Activated CD4-positive, CD25-positive, alpha-beta regulatory T cell treated with anti-CD3 and anti-CD28 coated beads, Interleukin-2, amount 50 U/mL, for 24 hours (primary cell): ENCODE measurements around the gene OXCT1.
A peak's percentile ranks its signal among the peaks of the same experiment; 100 is the strongest.
"Not testable (repeated sequence)": the region's sequence is repeated elsewhere in the genome, so short reads cannot be mapped to it uniquely, and the experiment has no call there.

Source experiments
- ATAC-seq, 2 donors: fragments of 150-1000 bp; cut with Tn5 transposase; one replicate each; pipeline ENCODE4 v1.10.0; 2021; ENCODE audit warnings: mild to moderate bottlenecking in 1 of 2, moderate library complexity in 1 of 2

The OXCT1 gene

GRCh38 chr5:41821051-41821450, 49.2 kb downstream of the OXCT1 start:
- no peak for ATAC-seq

GRCh38 chr5:41820150-41820549, 50.1 kb downstream of the OXCT1 start:
- ATAC-seq, result no peak

- ATAC-seq, result no peak
Measured at GRCh38 chr5:41817625-41818301, 52.5 kb downstream of the OXCT1 start.

DNA sequence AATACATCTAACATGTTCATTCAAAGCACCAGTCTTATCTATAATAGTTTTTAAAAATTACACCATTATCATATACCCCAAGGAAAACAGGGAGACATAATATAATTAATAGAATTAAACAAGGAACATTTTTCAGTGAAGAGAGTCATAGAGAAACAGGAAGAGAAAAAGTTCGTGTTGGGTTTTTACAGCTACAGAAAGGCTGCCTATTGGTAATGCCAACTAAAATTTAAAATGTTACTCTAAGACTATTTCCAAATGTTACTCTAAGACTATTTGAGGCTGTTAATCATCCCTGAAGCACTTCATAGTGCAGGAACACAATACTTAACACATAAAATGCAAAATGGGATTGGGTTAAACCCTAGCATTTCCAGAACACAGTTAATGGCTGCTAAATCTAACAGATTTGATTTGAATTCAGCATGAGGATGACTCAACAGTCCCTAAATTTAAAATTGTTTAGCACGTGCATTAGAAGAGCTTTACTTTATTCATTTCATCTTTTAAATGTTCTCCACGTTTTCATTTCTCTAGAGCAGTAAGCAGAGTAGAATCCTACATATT, 54.5 kb downstream of the OXCT1 start:
- ATAC-seq, result no peak

DNA sequence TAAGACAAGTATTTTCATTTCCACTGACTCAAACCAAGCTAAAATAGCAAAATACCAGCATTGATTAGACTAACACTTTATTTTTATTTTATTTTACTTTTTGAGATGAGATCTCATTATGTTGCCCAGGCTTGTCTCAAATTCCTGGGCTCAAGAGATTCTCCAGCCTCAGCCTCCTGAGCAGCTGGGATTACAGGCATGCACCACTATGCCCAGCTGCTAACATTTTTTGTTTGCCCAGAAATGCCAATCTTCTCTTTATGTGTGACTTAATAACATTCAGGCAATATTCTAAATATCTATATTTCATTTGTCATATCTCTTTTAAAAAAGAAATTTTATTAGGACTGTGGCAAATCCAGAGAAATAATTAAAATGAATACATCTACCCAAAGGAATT, 55.0 kb downstream of the OXCT1 start:
- no peak for ATAC-seq

DNA sequence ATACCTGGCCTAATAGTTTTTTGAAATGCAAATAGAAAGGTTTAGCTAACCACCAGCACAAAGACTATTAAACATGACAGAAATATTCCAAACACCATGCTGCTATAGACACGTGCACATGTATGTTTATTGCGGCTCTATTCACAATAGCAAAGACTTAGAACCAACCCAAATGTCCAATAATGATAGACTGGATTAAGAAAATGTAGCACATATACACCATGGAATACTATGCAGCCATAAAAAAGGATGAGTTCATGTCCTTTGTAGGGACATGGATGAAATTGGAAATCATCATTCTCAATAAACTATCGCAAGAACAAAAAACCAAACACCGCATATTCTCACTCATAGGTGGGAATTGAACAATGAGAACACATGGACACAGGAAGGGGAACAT, 55.9 kb downstream of the OXCT1 start:
- not testable (repeated sequence) for ATAC-seq

DNA sequence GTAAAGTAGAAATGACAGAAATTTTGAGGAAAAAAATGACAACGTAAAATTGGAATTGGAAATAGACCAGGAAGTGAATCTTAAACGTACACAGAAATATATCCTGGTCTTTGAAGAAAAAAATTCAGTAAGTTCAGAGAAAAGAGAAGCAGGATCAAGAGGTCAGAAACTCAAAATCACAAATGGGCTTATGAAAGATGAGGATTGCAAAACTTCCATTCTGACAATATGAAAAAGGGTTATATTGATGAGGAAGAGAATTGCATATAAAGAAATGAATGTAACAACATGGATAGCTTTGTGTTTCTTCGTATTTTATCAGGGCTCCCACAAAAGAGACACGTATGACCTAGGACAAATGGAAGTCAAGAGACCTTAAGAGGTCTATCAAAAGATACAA, 58.1 kb downstream of the OXCT1 start:
- ATAC-seq, result no peak

GRCh38 chr5:41809128-41809527, 61.1 kb downstream of the OXCT1 start:
- ATAC-seq, result peak in 1 of 2 donors; percentile 41

GRCh38 chr5:41808294-41808693, 61.9 kb downstream of the OXCT1 start:
- ATAC-seq, result no peak

GRCh38 chr5:41797662-41798061, 72.6 kb downstream of the OXCT1 start:
- no peak for ATAC-seq

GRCh38 chr5:41796061-41796460, 74.2 kb downstream of the OXCT1 start:
- ATAC-seq, result no peak

DNA sequence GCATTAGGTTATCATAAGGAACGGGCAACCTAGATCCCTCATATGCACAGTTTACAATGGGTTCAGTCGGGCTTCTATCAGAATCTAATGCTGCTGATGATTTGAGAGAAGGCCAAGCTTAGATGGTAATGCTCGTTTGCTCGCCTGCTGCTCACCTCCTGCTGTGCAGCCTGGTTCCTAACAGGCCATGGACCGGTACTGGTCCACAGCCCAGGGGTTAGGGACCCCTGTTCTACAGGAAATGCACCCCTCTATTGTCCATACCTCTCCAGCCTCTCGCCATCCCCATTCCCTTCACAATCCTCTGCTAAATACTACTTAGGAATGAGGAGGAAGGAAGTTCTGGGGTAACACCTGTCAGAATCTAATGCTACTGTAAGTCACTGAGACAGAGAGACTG, 75.1 kb downstream of the OXCT1 start:
- ATAC-seq, result no peak

DNA sequence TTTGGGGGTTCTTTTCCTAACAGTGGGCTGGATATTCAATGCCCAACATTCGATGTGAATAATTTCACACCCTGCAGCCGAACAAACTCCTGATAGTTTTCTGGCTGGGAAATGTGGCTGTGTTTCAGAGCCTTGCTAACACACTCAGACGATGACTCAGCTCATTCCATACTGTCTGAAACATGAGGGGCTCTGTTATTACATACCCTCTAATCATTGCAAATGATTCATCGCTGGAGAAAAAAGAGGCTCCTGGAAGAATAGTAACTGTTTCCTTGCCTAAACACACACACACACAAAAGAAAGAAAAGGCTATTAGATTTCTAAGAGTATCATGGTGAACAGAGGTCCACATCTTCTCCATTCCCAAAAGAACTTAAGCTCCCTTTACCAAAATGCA, 75.8 kb downstream of the OXCT1 start:
- no peak for ATAC-seq

DNA sequence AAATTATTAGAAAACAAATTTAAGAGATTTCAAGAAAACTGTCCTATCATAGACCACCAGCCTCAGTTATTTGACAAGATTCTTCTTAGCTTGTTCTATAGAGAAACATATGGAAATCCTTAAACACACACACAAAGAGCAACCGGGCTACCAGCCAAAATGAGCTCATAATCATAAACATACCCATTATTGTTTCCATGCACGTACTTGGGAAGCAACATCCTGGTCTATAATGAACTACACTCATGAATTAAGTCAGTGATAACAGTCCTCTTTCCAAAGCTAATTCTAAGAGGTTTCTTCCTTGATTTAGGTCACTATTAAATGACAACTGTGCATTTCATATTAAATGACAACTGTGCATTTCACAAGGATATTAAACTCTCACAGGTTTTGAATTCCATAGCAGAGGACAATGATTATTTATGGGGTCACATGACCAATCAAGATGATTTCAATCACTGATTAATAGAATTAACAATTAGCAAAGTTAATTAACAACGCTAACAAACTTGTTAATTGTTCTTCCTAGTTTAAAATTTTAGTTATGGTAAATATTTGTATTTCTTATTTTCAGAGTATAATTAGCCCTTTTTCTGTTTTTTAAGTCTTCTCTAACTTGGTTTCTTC, 77.0 kb downstream of the OXCT1 start:
- ATAC-seq, result no peak

DNA sequence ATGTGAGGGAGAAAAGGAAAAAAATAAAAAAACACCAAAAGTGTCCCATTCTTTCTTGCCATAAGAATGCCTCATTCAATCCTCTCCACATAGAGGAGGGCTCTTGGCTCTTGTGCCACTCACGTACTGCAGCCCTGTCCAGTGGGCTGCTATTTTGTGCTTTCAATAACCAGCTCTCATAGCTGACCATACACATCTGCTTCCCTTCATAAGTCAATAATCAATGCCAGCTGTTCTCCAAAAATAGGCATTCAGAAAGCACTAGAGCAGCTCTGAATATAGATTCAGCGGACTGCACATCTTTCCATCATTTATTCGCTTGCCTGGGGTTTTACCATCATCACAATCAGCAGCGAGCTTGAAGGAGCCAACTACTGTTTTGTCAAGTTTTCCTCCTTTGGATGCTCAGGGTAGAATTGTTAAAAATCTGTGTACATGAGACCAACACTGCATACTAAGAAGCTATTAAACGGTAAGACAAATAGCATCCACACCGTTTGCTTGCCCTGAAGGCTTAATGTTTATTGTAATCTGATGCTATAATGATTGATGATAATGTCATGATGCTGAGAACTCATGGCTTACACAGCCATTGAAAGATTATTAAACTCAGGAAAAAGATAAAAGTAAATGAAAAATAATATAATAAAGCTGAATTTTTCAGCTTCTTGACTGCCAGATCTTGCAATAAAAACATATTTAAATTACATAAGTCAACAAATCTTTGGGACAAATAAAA, 80.0 kb downstream of the OXCT1 start:
- ATAC-seq, result no peak

DNA sequence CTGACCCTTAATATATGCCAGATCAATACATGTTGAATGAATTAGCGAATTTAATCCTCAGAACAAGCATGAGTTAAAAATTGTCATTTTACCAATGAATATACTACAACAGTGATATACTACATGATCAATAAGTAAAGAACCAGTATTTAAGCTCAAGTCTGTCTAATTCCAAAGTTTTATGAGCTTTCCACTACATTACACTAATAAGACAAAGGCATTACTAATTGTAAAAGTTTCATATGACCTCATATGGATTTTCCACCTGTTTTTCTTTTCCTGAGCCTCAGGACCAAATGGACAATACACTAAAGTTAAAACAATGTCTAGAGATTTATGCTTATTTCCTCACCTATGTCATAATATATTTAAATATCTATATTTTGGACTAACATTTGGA, 80.8 kb downstream of the OXCT1 start:
- ATAC-seq, result no peak

DNA sequence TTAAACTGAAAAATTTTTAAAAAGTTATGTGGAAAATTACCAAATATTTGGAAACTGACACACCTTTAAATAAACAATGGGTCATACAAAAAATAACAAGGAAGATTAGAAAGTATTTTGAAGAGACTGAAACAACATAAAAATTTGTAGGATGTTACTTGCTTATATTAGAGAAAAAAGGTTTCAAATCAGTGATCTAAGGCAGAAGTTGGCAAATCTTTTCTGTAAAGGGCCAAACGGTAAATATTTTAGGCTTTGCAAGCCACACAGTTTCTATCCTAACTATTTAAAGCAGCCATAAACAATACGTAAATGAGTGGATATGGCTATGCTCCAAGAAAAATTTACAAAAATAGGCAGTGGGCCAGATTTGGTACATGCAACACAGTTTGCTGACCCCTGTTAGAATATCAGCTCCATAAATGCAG, 81.3 kb downstream of the OXCT1 start:
- no peak for ATAC-seq

- no peak for ATAC-seq
Measured at GRCh38 chr5:41787265-41787664, 83.0 kb downstream of the OXCT1 start.

- no peak for ATAC-seq
Measured at GRCh38 chr5:41785061-41785460, 85.2 kb downstream of the OXCT1 start.

DNA sequence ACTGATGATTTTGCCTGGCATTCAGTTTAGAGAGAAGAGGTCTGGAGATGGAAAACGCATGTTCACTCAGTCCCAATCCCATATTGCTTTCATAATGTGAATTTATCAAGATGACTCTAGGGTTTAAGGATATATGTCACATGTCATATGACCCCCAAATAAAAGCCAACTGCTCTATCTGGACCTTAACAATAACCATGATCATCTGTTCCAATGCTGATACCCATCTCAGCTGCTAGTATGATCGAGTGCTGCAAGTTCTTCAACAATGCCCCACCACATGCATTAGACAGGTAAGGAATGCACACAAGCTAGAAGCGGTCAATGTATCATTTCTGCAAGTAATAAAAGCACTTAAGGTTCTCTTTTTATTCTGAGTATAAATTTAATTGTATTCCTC, 91.8 kb downstream of the OXCT1 start:
- no peak for ATAC-seq

DNA sequence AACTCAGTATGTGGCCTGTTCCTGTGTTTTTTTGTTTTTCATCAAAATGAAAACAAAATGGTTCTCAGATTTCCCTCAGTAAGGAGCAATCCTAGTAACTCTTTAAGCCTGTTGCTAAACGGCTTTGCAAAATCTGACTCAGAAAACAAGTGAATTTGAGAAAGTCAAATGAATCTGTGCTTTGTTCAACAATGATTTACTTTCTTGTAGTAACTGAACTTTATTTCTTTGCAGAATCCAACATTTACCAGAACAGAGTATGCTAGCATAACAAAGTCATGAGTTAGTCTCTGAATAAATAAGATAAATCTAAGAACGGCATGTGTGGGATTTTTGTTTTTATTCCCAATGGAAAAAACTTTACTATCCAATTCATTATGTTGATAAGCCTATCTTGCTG, 93.8 kb downstream of the OXCT1 start:
- no peak for ATAC-seq

- ATAC-seq, result no peak
Measured at GRCh38 chr5:41773799-41774198, 96.4 kb downstream of the OXCT1 start.

DNA sequence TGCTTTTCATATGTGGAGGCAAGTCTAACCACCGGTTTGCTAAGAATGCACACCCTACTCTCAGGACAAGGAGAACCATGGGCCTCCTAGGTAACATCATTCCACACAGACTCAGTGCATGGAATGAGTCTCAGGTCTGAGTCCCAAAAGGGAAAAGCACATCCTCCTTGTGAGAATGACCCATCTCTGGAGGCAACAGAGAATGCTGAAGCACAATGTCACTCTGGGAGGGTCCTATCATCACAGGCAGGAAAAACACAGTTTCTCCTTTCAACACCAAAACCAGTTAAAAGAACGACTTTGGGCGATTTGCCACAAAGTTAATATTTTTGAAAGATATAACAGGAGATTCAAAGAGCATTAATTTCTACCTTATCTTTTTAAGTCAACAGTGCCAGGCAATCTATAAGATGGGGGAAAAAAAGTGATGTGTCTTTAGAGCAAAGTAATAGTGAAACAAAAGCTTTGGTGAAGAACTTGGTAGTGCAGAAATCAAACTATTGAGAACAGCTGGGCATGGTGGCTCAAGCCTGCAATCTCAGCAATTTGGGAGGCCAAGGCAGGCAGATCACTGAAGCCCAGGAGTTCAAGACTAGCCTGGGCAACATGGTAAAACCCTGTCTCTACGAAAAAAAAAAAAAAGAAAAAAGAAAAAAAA, 97.3 kb downstream of the OXCT1 start:
- ATAC-seq, result no peak
